AG09319 (cell line): ENCODE measurements around the gene IL21R.
"Not testable (repeated sequence)": the region's sequence is repeated elsewhere in the genome, so short reads cannot be mapped to it uniquely, and the experiment has no call there.

Source experiments
- DNase-seq: peaks from one replicate; pipeline ENCODE4 v3.0.0-alpha.2; 2010; ENCODE audit warnings: low read depth; ENCODE audit errors: extremely low read depth
- CTCF ChIP-seq: IDR thresholded peaks from 2 replicates; pipeline ENCODE4 v1.5.1; 2011; ENCODE audit warnings: low read depth, mild to moderate bottlenecking, inconsistent platforms, low read length, moderate library complexity

IL21R gene

GRCh38 chr16:27394516-27394915 lies 7.5 kb upstream of the IL21R start:
- no peak for DNase-seq
- no peak for TF ChIP-seq CTCF

- DNase-seq = not testable (repeated sequence)
Measured at GRCh38 chr16:27398341-27398893, 3.6 kb upstream of the IL21R start.

- DNase-seq = no peak
- TF ChIP-seq CTCF = no peak
Measured at GRCh38 chr16:27398894-27399853, 2.8 kb upstream of the IL21R start.

- DNase-seq = no peak
- TF ChIP-seq CTCF = no peak
Measured at GRCh38 chr16:27399969-27400368, 2.0 kb upstream of the IL21R start.

GRCh38 chr16:27400751-27401620 lies 988 bp upstream of the IL21R start:
- TF ChIP-seq CTCF = no peak
- DNase-seq = no peak

GRCh38 chr16:27402569-27402963 lies 592 bp downstream of the IL21R start:
- DNase-seq = no peak
- TF ChIP-seq CTCF = no peak

GRCh38 chr16:27402964-27403600 lies 1.1 kb downstream of the IL21R start:
- TF ChIP-seq CTCF = no peak
- DNase-seq = no peak
